GM06990 (cell line): ENCODE data around the gene ZNF318.

Source experiments
- DNase-seq: peaks from one replicate; pipeline ENCODE4 v3.0.0-alpha.2; 2011; ENCODE audit not compliant: insufficient read length; ENCODE audit errors: extremely low read depth
- H3K27me3 ChIP-seq: replicated peaks from 2 replicates; pipeline ENCODE4 v1.6.0; 2011; ENCODE audit warnings: low read length; ENCODE audit not compliant: control insufficient read depth, insufficient read depth
- H3K36me3 ChIP-seq: 2 replicates; pipeline ENCODE4 v1.5.1; 2011; ENCODE audit warnings: low read length; ENCODE audit not compliant: control insufficient read depth, insufficient read depth
- H3K4me3 ChIP-seq: replicated peaks from 2 replicates; pipeline ENCODE4 v1.5.1; 2011; ENCODE audit warnings: low read depth, mild to moderate bottlenecking, control low read depth, low read length
- TF ChIP-seq, protein P1 (sequence below): IDR thresholded peaks from 2 replicates; pipeline ENCODE4 v1.5.1; 2011; ENCODE audit warnings: low read length, control low read depth, mild to moderate bottlenecking, inconsistent platforms; ENCODE audit not compliant: insufficient read depth, poor library complexity, severe bottlenecking

Gene ZNF318

GRCh38 chr6:43308101-43308989 is 61.1 kb downstream of the ZNF318 start, which contains the start of gene CRIP3:
Gene CRIP3 (minus strand): TSS chr6:43308826. CDS start chr6:43308792, 34 bp downstream.
- H3K4me3 ChIP-seq: peak within 1 kb of the TSS; percentile 50
- peak; percentile 43 for DNase-seq
- no peaks in the 10 kb centered on the region; the same call in none of the 2 replicates for H3K36me3 ChIP-seq
- no peaks in the 10 kb centered on the region for H3K27me3 ChIP-seq
- TF ChIP-seq, protein P1, sequence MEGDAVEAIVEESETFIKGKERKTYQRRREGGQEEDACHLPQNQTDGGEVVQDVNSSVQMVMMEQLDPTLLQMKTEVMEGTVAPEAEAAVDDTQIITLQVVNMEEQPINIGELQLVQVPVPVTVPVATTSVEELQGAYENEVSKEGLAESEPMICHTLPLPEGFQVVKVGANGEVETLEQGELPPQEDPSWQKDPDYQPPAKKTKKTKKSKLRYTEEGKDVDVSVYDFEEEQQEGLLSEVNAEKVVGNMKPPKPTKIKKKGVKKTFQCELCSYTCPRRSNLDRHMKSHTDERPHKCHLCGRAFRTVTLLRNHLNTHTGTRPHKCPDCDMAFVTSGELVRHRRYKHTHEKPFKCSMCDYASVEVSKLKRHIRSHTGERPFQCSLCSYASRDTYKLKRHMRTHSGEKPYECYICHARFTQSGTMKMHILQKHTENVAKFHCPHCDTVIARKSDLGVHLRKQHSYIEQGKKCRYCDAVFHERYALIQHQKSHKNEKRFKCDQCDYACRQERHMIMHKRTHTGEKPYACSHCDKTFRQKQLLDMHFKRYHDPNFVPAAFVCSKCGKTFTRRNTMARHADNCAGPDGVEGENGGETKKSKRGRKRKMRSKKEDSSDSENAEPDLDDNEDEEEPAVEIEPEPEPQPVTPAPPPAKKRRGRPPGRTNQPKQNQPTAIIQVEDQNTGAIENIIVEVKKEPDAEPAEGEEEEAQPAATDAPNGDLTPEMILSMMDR: peak; percentile 58

DNA sequence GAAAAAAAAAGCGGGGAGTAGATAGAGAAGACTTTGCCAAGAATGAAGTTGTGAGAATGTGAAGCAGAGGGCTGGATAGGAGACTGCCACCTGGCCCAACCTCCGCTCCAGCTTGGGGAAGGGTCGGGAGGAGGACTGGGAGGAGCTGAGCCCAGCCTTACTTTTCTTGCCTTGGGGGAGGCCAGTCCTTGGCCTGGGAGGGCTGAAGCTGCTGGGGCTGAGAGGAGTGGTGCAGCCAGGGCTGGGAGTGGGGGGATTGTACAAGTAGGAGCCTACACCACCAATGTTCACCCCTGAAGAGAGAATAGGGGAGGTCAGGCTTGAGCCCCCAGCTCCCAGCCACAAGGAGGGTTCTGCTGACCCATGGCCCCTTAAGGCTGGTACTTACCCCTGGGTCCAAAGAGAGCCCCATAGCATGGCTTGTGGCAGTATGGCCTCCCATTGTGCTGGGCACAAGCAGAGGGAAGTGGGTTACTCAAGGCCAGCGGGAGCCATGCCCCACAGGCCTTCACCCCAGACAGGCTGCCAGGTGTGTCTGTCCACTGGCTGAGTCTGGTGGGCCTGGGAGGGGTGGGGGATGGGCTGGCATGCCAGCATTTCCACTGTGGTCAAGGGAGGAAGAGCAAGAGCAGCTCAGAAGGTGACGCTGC is 61.9 kb downstream of the ZNF318 start:
- no peak overlapping the region for H3K4me3 ChIP-seq
- TF ChIP-seq, protein P1: no peak
- no peaks in the 10 kb centered on the region; the same call in none of the 2 replicates for H3K36me3 ChIP-seq
- no peak for DNase-seq
- H3K27me3 ChIP-seq: no peaks in the 10 kb centered on the region

DNA sequence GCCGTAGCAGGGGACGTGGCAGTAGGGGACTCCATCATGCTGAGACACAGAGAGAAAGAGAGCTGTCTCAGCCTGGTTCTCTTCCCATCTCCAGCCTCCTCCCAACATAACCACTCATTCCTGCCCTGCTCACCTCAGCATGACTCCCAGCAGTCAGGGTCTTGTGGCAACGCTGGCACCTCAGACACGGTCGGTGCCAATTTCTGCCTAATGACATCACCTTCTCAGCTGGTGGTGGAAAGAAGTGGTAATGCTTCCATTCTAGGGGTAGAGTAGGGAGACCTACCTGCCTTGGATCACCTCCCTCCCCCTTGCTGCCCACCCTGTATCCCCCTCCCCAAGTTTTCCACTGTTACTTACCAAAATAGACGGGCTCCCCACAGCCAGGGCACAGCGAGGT is 63.4 kb downstream of the ZNF318 start:
- DNase-seq: no peak
- no peaks in the 10 kb centered on the region; the same call in none of the 2 replicates for H3K36me3 ChIP-seq
- H3K27me3 ChIP-seq: no peaks in the 10 kb centered on the region
- TF ChIP-seq, protein P1: no peak
- H3K4me3 ChIP-seq: no peak overlapping the region

DNA sequence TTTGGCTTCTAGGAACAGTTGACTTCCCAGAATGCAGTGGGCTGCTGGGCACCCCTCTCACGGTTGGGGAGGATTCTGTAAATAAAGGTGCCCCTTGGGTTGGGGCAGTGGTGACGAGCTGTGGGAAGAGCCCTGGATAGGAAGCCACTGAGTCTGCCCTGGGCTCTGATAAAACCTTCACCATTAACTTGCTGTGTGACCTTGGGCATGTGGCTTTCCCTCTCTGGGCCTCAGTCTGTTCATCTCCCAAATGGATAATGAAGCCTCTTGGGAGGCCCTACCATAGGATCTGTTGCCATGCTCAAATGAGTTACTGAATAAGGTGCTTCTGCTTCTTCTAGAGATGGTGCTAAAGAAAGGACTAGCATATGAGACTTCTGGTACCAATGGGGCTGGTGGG is 64.6 kb downstream of the ZNF318 start:
- DNase-seq: no peak
- no peaks in the 10 kb centered on the region; the same call in none of the 2 replicates for H3K36me3 ChIP-seq
- no peak overlapping the region for H3K4me3 ChIP-seq
- no peaks in the 10 kb centered on the region for H3K27me3 ChIP-seq
- TF ChIP-seq, protein P1: no peak

GRCh38 chr6:43304361-43304760 is 65.1 kb downstream of the ZNF318 start:
- Histone ChIP-seq H3K36me3 (no peaks in the 10 kb centered on the region; the same call in none of the 2 replicates), H3K27me3 (no peaks in the 10 kb centered on the region), H3K4me3 (no peak overlapping the region)
- DNase-seq: no peak
- TF ChIP-seq, protein P1: no peak
